ENCODE measurements around the gene GPR162. TPM values are rescaled to one million over a fixed set of nuclear protein-coding genes. Genes with fewer than 3 reads are reported as not detected.

GPR162 gene
- total RNA-seq, 1 donor from 2014 or later: 21.5 TPM

DNA sequence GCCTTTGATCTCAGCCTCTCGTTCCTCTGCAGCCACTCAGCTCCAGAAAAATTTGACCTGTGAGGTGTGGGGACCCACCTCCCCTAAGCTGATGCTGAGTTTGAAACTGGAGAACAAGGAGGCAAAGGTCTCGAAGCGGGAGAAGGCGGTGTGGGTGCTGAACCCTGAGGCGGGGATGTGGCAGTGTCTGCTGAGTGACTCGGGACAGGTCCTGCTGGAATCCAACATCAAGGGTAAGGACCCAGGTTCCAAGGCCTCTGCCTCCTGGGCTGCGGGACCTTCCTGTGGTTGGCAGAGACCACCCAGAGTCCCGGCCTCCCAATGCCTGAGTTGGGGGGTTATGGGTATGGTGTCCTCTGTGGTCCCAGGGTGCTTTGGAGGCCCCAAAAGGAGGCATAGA, 4.5 kb upstream of the GPR162 start:
- no peak for ATAC-seq
- Histone ChIP-seq H3K4me1 (peaks cover 5% of the 10 kb centered on the region), H3K4me3 (no peak overlapping the region), H3K27me3 (ENCODE audit: low read depth) (peaks cover 4% of the 10 kb centered on the region), H3K36me3 (peaks cover 19% of the 10 kb centered on the region), H3K27ac (no peak overlapping the region), H3K9me3 (no peaks in the 10 kb centered on the region)
- no peak for DNase-seq
- TF ChIP-seq, protein P1, sequence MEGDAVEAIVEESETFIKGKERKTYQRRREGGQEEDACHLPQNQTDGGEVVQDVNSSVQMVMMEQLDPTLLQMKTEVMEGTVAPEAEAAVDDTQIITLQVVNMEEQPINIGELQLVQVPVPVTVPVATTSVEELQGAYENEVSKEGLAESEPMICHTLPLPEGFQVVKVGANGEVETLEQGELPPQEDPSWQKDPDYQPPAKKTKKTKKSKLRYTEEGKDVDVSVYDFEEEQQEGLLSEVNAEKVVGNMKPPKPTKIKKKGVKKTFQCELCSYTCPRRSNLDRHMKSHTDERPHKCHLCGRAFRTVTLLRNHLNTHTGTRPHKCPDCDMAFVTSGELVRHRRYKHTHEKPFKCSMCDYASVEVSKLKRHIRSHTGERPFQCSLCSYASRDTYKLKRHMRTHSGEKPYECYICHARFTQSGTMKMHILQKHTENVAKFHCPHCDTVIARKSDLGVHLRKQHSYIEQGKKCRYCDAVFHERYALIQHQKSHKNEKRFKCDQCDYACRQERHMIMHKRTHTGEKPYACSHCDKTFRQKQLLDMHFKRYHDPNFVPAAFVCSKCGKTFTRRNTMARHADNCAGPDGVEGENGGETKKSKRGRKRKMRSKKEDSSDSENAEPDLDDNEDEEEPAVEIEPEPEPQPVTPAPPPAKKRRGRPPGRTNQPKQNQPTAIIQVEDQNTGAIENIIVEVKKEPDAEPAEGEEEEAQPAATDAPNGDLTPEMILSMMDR (IDR thresholded peaks at IDR 0.05): no peak
- intact Hi-C loops (cut with DNase I): no loop called here

DNA sequence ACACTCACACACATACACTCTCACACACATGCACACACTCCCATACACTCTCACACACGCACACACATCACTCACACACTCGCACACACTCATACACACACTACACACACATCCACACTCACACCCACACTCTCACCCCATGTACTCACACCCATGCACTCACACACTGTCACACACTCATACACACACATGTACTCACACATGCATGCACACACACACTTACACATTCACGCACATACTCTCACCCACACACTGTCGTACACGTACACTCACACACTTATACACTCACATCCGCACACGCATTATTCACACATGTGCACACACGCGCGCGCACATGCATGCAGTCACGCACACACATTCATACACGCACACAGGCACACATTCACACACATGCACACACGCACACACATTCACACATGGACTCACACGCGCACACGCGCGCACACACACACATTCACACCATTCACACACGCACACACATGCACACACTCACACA, 3.9 kb upstream of the GPR162 start:
- Histone ChIP-seq H3K36me3 (peaks cover 19% of the 10 kb centered on the region), H3K4me3 (no peak overlapping the region), H3K9me3 (no peaks in the 10 kb centered on the region), H3K27me3 (ENCODE audit: low read depth) (peaks cover 10% of the 10 kb centered on the region), H3K27ac (no peak overlapping the region), H3K4me1 (peaks cover 8% of the 10 kb centered on the region)
- intact Hi-C loops (cut with DNase I): no loop called here
- TF ChIP-seq, protein P1 (IDR thresholded peaks at IDR 0.05): no peak
- ATAC-seq (no peak), DNase-seq (no peak)

DNA sequence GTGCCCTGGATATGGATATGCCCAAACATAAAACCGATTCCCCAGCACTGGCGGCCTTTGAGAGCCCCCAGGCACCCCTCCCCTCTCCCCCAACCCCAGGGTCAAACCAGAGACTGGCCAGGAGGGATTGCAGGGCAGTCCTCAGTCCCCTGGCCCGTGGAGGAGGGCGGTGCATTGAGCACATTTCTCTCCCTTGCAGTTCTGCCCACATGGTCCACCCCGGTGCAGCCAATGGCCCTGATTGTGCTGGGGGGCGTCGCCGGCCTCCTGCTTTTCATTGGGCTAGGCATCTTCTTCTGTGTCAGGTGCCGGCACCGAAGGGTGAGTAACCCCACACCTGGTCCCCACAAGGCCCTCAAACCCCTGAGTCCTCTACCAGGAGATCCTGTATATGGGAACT, 3.4 kb upstream of the GPR162 start:
- Histone ChIP-seq H3K4me3 (no peak overlapping the region), H3K36me3 (peaks cover 19% of the 10 kb centered on the region), H3K27me3 (ENCODE audit: low read depth) (peaks cover 12% of the 10 kb centered on the region), H3K27ac (no peak overlapping the region), H3K4me1 (peaks cover 8% of the 10 kb centered on the region), H3K9me3 (no peaks in the 10 kb centered on the region)
- intact Hi-C loops (cut with DNase I): no loop called here
- no peak for DNase-seq
- no peak for ATAC-seq
- TF ChIP-seq, protein P1 (IDR thresholded peaks at IDR 0.05): no peak

DNA sequence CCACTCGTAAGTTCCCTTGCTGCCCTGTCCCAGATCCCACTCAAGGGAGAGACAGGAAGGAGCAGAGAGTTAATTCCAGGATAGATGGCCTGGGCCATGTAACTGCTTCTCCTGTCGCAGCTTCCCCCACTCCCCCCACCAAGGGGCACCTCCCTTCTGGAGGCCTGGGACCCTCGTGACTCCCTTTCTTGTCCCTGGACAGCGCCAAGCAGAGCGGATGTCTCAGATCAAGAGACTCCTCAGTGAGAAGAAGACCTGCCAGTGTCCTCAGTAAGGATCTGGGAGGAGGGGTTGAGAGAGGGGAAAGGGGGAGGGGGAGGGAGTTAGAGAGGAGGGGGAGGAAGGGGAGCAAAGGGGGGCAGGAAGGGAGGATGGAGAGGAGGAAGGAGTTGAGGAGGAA, 3.0 kb upstream of the GPR162 start:
- no peak for DNase-seq

DNA sequence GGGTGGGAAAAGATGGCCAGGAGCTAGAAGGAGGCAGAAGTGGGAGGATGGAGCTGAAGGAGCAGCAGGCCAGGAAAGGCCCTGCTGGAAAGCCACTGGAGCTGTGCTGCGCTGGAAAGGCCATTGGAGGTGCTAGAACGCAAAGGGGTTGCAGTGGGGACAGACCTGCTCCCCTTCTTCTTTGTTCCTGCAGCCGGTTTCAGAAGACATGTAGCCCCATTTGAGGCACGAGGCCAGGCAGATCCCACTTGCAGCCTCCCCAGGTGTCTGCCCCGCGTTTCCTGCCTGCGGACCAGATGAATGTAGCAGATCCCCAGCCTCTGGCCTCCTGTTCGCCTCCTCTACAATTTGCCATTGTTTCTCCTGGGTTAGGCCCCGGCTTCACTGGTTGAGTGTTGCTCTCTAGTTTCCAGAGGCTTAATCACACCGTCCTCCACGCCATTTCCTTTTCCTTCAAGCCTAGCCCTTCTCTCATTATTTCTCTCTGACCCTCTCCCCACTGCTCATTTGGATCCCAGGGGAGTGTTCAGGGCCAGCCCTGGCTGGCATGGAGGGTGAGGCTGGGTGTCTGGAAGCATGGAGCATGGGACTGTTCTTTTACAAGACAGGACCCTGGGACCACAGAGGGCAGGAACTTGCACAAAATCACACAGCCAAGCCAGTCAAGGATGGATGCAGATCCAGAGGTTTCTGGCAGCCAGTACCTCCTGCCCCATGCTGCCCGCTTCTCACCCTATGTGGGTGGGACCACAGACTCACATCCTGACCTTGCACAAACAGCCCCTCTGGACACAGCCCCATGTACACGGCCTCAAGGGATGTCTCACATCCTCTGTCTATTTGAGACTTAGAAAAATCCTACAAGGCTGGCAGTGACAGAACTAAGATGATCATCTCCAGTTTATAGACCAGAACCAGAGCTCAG, 2.3 kb upstream of the GPR162 start:
- H3K27ac ChIP-seq: no peak overlapping the region
- H3K4me1 ChIP-seq: peaks cover 8% of the 10 kb centered on the region
- TF ChIP-seq, protein P1 (IDR thresholded peaks at IDR 0.05): no peak
- no peaks in the 10 kb centered on the region for H3K9me3 ChIP-seq
- no peak for DNase-seq
- peaks cover 15% of the 10 kb centered on the region for H3K27me3 ChIP-seq (ENCODE audit: low read depth)
- no peak for ATAC-seq
- peaks cover 19% of the 10 kb centered on the region for H3K36me3 ChIP-seq
- H3K4me3 ChIP-seq: no peak overlapping the region
- intact Hi-C loops (cut with DNase I): no loop called here

More for the DNA sequence above, 3.0 kb upstream of the GPR162 start:
- no peaks in the 10 kb centered on the region for H3K9me3 ChIP-seq
- H3K4me3 ChIP-seq: no peak overlapping the region
- TF ChIP-seq, protein P1 (IDR thresholded peaks at IDR 0.05): no peak
- peaks cover 12% of the 10 kb centered on the region for H3K27me3 ChIP-seq (ENCODE audit: low read depth)
- peaks cover 8% of the 10 kb centered on the region for H3K4me1 ChIP-seq
- intact Hi-C loops (cut with DNase I): no loop called here
- H3K36me3 ChIP-seq: peaks cover 19% of the 10 kb centered on the region
- no peak for ATAC-seq
- no peak overlapping the region for H3K27ac ChIP-seq

Data from lower lobe of right lung (tissue), 2 donors.